RWPE2 (cell line): ENCODE results near the gene PRSS27.

Experiments
- ATAC-seq: fragments of 200-7000 bp; cut with Tn5 transposase; 3 replicates; pipeline ENCODE4 v1.9.1; 2021; ENCODE audit warnings: low read depth
- DNase-seq: peaks from one replicate; pipeline ENCODE4 v3.0.0-alpha.2; 2020; ENCODE audit warnings: low spot score
- H3K27ac ChIP-seq: fragments of 450-650 bp; 2 replicates; pipeline ENCODE4 v1.5.1; 2017; ENCODE audit warnings: mild to moderate bottlenecking; ENCODE audit not compliant: poor library complexity, severe bottlenecking
- H3K27me3 ChIP-seq: fragments of 250-450 bp; sonication (Bioruptor Pico); 2 replicates; pipeline ENCODE4 v1.5.1; 2021; ENCODE audit warnings: mild to moderate bottlenecking, moderate library complexity; ENCODE audit not compliant: insufficient read depth, poor library complexity, severe bottlenecking
- H3K36me3 ChIP-seq: fragments of 250-450 bp; sonication (Bioruptor Pico); 2 replicates; pipeline ENCODE4 v1.5.1; 2020; ENCODE audit warnings: low read depth, mild to moderate bottlenecking, moderate library complexity
- H3K4me1 ChIP-seq: fragments of 250-450 bp; sonication (Bioruptor Pico); 2 replicates; pipeline ENCODE4 v1.5.1; 2021; ENCODE audit warnings: mild to moderate bottlenecking, moderate library complexity; ENCODE audit not compliant: insufficient read depth, poor library complexity, severe bottlenecking
- H3K4me3 ChIP-seq: fragments of 250-450 bp; sonication (Bioruptor Pico); 2 replicates; pipeline ENCODE4 v1.5.1; 2021; ENCODE audit warnings: mild to moderate bottlenecking, moderate library complexity; ENCODE audit not compliant: severe bottlenecking
- H3K9me3 ChIP-seq: fragments of 250-450 bp; sonication (Bioruptor Pico); 2 replicates; pipeline ENCODE4 v1.5.1; 2021; ENCODE audit warnings: mild to moderate bottlenecking, moderate library complexity; ENCODE audit not compliant: severe bottlenecking
- CTCF ChIP-seq: fragments of 450-650 bp; IDR thresholded peaks from one replicate; pipeline ENCODE4 v1.5.1; 2017; ENCODE audit warnings: mild to moderate bottlenecking, moderate library complexity; ENCODE audit not compliant: poor library complexity, severe bottlenecking

The PRSS27 gene

GRCh38 chr16:2702438-2702825 lies 17.6 kb downstream of the PRSS27 start:
- H3K9me3 ChIP-seq = no peaks in the 10 kb centered on the region
- no peak overlapping the region for H3K27ac ChIP-seq
- H3K4me1 ChIP-seq = no peaks in the 10 kb centered on the region
- TF ChIP-seq CTCF = no peak
- H3K36me3 ChIP-seq = peaks cover 36% of the 10 kb centered on the region
- H3K4me3 ChIP-seq = no peak overlapping the region
- H3K27me3 ChIP-seq = no peaks in the 10 kb centered on the region
- no peak for ATAC-seq
- DNase-seq = peak; percentile 50

- Histone ChIP-seq H3K4me1 (no peaks in the 10 kb centered on the region), H3K27ac (no peak overlapping the region), H3K36me3 (peaks cover 34% of the 10 kb centered on the region), H3K9me3 (no peaks in the 10 kb centered on the region), H3K4me3 (no peak overlapping the region), H3K27me3 (no peaks in the 10 kb centered on the region)
- DNase-seq (peak; percentile 41), ATAC-seq (no peak)
- no peak for TF ChIP-seq CTCF
Observed at GRCh38 chr16:2701713-2702437, 18.1 kb downstream of the PRSS27 start.

- Histone ChIP-seq H3K9me3 (no peaks in the 10 kb centered on the region), H3K36me3 (peaks cover 34% of the 10 kb centered on the region), H3K27ac (no peak overlapping the region), H3K4me1 (no peaks in the 10 kb centered on the region), H3K4me3 (no peak overlapping the region), H3K27me3 (no peaks in the 10 kb centered on the region)
- ATAC-seq = no peak
- peak; percentile 49 for DNase-seq
- TF ChIP-seq CTCF = no peak
Observed at GRCh38 chr16:2701272-2701671, 18.8 kb downstream of the PRSS27 start.

GRCh38 chr16:2700786-2701185 lies 19.2 kb downstream of the PRSS27 start:
- no peak overlapping the region for H3K4me3 ChIP-seq
- ATAC-seq = no peak
- H3K27ac ChIP-seq = no peak overlapping the region
- no peaks in the 10 kb centered on the region for H3K27me3 ChIP-seq
- DNase-seq = peak; percentile 35
- no peak for TF ChIP-seq CTCF
- H3K36me3 ChIP-seq = peaks cover 34% of the 10 kb centered on the region
- H3K4me1 ChIP-seq = no peaks in the 10 kb centered on the region
- H3K9me3 ChIP-seq = no peaks in the 10 kb centered on the region
